ENCODE measurements around the gene YJEFN3.

YJEFN3 gene

DNA sequence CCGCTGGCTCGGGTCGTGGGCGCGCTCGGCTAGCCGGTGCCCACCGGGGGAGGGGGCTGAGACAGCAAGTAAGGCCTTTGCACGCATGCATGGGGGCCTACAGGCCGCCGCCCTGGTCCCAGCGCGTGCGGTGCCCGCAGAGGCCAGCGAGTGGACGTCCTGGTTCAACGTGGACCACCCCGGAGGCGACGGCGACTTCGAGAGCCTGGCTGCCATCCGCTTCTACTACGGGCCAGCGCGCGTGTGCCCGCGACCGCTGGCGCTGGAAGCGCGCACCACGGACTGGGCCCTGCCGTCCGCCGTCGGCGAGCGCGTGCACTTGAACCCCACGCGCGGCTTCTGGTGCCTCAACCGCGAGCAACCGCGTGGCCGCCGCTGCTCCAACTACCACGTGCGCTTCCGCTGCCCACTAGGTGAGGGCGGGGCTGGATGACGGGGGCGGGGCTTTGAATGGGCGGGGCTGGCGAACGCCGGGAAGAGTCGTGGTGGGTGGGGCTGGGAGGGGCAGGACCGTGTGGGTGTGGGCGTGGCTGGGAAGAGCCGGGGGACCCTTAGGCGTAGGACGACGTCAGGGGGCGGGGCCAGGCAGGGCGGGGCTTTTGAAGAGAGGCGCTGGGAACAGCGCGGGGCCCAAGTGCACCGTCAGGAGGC is 11.5 kb downstream of the YJEFN3 start:
- peak; percentile 73 for DNase-seq

DNA sequence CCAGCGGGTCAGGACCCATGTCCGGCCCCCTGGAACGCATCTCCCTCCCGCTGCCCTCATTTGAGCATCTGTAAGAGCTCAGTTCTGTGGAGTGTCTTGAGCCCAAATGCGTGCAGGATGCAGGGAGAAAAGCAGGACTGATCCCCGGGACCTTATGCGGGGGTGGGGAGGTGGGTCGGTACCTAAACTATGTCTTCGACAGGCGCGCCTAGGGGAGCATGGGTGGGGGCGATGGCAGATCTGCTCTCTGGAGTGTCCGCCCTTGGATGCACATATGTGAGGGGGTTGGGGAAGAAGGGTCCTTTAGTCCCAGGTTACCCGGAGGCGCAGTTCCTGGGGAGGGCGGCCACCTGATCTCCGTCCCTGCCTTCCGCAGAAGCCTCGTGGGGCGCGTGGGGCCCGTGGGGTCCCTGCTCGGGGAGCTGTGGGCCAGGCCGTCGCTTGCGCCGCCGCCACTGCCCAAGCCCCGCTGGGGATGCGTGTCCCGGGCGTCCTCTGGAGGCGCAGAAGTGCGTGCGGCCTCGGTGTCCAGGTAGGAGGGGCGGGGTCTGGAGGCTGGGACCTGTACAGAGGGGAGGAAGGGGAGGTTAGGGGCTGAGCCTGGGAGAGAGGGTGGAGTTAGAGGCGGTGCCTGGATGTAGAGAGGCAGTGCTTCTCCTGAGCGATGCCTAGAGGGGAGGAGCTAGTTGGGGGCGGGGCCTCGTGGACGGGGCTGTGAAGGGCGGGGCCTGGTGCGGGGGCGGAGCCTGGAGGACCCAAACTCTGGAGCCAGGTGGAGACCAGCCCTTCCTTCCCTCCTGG is 12.2 kb downstream of the YJEFN3 start:
- peak; percentile 68 for DNase-seq

DNA sequence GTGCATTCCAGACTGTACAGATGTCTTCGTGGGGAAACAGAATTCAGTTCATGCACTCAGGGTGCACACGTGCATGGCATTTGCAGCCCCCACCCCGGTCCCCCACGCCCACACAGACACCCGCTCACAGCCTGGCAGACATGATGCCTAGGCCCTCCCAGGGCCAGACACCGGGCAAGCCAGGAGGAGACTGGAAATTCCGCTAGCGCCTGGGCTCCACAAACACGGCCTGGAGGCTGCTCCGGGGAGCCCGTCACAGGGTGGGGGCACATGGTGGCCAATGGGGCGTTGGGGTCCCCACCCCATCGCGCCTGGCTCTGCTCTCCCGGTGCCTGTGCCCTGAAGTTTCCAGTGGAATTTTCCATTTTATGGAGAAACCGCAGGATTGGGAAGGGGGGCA is 12.9 kb downstream of the YJEFN3 start:
- no peak for DNase-seq

DNA sequence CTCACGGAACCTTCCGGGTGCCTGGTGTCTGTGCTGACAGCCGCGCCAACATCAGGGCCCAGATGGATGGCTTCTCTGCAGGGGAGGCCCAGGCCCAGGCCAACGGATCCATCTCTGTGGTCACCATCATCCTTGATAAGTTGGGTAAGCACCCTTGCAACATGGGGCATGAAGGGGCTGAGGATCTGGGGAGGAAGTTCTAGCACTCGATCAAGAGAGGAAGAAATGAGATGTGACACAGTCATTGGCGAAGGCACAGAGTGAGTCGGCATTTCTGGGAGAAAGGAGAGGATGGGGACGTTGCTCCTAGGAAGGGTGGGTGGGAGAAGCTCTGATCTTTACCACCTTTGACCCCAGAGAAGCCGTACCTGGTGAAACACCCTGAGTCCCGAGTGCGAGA is 13.8 kb downstream of the YJEFN3 start:
- no peak for DNase-seq

DNA sequence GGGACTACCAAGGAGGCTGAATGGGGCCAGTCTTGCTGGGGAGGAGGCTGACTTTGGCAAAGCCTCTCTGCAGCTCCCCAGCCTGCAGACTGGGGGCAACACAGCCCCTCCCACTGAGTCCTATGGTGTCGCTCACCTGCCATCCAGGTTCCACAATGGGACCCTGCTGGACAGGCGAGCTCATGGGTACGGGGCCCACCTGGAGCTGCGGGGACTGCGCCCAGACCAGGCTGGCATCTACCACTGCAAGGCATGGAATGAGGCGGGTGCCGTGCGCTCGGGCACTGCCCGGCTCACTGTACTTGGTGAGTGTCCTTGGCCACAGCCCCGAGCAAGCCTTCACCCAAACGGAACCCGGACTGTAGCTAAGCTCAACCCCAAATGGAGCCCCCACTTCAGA is 14.4 kb downstream of the YJEFN3 start:
- no peak for DNase-seq

DNA sequence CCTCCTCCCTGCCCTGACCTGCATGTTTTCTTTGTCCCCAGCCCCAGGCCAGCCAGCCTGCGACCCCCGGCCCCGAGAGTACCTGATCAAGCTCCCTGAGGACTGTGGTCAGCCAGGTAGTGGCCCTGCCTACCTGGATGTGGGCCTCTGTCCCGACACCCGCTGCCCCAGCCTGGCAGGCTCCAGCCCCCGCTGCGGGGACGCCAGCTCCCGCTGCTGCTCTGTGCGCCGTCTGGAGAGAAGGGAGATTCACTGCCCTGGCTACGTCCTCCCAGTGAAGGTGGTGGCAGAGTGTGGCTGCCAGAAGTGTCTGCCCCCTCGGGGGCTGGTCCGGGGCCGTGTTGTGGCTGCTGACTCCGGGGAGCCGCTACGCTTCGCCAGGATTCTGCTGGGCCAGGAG is 14.9 kb downstream of the YJEFN3 start:
- no peak for DNase-seq

DNA sequence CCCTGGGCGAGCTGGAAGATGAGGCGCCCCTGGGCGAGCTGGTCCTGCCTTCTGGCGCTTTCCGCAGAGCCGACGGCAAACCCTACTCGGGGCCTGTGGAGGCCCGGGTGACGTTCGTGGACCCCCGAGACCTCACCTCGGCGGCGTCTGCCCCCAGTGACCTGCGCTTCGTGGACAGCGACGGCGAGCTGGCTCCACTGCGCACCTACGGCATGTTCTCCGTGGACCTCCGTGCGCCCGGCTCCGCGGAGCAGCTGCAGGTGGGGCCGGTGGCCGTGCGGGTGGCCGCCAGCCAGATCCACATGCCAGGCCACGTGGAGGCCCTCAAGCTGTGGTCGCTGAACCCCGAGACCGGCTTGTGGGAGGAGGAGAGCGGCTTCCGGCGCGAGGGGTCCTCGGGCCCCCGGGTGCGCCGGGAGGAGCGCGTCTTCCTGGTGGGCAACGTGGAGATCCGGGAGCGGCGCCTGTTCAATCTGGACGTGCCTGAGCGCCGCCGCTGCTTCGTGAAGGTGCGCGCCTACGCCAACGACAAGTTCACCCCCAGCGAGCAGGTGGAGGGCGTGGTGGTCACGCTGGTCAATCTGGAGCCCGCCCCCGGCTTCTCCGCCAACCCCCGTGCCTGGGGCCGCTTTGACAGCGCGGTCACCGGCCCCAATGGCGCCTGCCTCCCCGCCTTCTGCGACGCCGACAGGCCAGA is 15.7 kb downstream of the YJEFN3 start:
- no peak for DNase-seq

DNA sequence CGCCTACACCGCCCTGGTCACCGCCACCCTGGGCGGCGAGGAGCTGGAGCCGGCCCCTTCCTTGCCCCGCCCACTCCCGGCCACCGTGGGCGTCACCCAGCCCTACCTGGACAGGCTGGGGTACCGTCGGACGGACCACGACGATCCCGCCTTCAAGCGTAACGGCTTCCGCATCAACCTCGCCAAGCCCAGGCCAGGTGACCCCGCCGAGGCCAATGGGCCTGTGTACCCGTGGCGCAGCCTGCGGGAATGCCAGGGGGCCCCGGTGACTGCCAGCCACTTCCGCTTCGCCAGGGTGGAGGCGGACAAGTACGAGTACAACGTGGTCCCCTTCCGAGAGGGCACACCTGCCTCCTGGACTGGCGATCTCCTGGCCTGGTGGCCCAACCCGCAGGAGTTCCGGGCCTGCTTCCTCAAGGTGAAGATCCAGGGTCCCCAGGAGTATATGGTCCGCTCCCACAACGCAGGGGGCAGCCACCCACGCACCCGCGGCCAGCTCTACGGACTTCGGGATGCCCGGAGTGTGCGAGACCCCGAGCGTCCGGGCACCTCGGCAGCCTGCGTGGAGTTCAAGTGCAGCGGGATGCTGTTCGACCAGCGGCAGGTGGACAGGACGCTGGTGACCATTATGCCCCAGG is 16.4 kb downstream of the YJEFN3 start:
- DNase-seq: no peak

DNA sequence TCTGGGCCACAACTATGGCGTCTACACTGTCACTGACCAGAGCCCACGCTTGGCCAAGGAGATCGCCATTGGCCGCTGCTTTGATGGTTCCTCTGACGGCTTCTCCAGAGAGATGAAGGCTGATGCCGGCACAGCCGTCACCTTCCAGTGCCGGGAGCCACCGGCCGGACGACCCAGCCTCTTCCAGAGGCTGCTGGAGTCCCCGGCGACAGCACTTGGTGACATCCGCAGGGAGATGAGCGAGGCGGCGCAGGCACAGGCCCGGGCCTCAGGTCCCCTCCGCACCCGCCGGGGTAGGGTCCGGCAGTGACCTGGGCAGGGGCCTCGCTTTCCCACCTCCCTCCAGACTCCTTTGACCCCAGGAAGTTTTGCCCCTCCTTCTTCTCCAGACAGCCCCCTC is 17.0 kb downstream of the YJEFN3 start:
- DNase-seq: no peak

DNA sequence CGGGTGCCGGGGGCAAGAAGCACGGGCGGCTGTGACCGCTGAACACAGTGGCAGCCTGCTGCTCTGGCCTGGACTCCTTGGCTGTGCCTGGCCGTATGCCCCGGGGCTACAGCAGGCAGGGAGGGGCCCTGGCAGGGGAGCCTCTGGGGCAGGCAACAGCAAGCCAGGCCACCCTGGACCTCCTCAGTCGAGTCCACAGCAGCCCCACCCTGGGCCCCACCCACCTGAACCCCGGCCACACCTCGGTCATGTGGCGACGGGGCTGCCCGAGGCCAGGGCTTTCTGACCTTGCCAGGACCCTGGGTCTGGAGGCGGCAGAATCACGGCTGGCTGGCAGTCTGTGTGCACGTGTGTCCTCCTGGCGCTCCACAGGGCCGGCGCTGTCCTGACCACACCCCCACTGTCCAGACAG is 18.0 kb downstream of the YJEFN3 start:
- DNase-seq: no peak

DNA sequence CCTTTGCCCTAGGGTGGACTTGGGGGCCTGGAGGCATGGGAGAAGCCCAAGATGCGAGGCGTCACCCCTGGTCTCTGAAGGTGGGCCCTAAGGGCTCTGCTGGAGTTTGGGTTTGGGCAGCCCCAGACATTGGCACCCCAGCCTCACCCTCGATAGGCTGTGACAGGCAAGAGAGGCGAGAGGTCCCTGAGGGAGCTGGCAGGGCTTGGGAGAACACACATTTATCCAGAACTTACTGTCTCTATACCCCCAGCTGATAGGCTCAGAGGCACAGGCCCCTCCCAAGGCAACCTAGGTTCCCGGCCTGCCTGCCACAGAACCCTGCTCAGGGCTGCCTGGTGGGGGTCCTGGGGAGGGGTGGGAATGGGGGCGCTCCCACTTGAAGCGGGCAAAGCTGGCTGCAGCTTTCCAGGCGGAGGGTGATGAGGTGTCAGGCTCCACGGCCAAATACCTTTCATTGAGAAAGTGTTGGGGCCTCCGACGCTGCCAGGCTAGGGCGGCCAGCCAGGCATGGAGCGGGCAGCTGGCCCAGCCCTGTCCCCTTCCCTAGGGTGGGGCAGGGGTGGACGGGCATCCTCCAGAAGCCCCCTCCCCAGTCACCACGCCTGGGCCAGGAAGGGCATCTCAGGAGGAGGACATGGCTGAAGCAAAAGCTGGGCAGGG is 19.1 kb downstream of the YJEFN3 start:
- no peak for DNase-seq

DNA sequence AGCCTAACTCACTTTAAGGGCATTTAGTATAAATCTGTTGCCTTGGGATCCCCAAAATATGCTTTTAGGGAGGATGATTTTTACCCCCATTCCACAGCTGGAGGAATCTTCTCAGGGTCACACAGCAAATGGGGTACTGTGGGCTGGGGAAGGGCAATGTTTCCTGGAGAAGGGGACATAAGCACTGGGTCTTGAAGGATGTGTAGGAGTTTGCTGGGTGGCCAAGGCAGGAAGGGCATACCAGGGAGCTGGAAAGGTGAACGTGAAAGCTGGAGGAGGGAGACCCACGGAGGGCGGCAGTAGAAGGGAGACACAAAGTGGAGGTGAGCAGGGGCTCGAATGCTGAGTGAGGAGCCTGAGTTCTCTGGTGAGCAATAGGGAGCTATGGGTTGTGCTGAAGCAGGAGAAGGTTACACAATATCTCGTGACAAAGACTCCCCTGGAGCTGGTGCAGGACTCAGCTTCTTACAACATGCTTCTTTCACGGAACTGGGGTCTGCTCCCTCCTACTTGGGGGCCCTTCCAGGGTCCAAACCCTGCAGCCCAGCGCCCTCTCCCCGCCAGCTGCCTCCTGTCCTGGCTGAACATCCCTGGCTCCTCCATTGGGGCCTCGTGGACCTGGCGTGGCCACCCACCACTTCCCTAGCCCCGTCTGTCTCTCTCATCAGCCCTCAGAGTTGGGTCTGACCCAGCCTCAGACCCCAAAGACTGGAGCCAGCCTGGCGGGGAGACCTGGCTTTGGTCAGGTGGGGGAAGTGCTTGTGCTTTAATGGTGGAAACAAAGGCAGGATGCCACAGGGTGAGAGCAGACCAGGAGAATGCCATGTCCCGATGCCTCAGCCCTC is 20.4 kb downstream of the YJEFN3 start:
- DNase-seq: no peak

DNA sequence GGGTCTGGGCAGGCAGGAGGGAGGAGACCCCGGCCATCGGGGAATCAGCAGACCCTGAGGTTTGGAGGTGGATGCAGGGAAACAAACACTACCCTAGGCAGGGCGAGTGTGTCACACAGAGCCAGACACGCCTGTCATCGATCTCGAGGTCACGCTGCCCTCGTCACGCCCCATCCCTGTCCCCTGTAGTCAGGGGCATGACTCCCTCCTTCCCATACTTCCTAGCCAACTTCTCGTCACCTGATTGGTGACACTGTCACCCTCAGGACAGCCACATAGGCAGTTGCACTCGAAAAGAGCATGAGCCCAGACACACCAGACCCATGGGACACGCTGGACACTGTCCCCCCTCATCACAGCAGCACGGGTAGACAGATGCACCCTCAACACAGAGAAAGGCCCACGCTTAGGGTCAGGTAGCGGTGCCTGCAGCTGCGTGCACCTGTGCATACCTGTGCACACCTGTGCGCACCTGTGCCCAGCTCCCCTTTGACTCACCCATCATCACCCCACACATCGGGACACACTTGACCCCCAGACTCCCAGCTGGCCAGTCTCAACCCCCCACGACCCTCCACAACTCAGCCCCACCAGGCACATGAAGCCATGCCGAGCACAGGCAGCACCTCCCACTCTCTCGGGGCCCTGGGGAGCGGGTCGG is 21.2 kb downstream of the YJEFN3 start:
- DNase-seq: no peak

DNA sequence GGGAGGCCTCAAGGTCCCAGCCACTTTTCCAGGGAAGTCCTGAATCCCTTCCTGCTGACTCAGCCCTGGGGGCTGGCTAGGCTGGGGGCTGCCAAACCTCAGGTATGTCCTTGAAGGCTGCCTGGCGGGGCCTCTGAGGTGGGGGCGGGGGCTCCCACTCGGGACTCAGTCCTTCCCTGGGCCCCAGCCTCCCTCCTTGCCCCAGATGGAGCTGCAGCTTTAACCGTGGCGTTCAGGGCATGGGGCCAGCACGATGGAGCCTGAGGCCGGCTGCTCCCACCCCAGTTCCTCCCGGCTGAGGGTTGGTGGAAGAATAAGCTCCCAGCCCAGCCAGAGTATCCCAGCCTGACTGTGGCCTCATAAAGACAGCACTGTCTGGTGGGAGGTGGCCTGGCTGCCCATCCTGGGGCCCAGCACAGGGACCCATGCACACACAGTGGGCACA is 21.8 kb downstream of the YJEFN3 start:
- no peak for DNase-seq

DNA sequence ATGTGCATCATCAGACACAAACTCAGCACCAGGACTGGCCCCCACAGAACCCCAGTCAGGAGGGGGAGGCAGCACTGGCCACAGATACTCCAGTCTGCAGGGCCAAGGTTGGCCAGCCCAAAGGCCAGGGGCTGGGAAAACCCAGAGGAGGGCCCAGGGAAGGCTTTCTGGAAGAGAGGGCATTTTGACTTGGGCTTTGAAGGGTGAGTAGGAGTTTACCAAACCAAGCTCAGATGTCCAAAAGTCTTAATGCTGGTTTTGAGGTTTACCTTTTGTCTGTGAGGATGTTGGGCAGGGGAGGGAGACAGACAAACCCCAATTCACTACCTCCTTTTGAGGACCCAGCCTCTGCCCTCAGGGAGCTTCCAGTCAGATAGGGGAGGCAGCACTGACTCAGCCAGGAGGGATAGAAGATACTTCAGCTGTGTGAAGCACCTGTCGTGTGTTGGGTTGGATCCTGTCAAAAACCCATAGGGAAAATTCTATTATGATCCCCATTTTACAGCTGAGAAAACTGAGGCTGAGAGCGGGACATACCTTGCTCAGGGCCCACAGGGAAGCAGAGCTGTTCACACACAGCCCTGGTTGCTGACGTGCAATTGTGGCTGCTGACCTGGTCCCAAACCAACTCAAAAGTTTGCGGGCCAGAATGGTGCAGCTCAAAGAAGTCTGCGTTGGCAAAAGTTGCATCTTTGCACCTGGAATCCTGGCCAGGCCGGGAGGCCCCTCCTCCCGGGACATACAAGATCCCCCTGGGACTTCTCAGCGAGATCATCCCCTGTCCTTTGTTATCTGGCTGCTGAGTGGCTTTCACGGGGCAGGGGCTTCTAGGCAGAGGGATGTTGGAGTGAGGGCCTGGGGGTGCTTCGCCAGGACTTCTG is 22.5 kb downstream of the YJEFN3 start:
- no peak for DNase-seq

DNA sequence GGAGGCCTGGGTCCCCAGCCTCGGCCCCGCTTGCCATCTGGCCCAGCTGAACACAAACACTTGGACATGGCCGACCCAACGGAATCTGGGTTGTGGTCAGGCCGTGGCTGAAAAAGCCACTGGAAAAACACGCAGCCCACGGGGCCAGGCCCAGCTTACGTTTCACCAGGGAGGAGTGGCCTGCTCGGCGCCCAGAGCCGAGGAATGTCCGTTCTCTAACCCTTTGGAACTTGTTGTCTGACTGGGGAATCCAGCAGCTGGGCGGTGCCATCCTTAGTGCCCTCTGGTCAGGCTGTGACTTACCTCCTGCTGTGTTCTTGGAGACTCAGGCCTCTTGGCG is 23.1 kb downstream of the YJEFN3 start:
- no peak for DNase-seq

DNA sequence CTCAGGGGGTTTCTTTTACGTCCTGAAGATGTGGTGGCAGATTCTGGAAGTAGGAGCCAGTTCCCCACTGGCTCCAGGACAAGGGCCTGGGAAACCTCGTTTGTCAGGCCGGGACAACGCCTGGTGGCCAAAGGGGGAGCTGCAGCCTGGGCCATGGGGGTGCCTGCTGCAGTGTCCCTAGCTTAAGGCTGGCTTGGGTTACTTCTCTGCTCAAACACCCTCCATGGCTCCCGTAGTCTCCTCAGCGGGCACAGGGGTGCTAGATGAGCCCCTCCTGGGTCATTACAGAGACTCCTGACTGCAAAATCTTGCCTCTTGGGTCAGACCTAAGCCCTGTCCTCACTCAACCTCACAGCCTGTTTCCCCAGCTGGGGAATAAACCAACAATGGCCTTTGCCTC is 24.1 kb downstream of the YJEFN3 start:
- DNase-seq: no peak

DNA sequence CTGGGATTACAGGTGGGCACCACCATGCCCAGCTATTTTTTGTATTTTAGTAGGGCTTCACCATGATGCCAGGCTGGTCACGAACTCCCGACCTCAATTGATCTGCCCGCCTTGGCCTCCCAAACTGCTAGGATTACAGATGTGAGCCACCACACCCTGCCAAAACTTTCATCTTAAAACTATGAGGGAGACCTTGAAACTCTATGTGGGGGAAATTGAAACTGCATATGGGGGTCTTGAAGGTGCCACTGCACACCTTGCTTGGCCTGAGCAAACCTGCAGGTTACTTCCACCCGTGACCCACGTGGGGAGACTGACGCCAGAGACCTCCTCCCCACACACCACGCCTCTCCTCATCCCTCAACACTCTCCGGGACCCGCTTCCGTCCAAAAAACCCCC is 25.0 kb downstream of the YJEFN3 start:
- DNase-seq: no peak

DNA sequence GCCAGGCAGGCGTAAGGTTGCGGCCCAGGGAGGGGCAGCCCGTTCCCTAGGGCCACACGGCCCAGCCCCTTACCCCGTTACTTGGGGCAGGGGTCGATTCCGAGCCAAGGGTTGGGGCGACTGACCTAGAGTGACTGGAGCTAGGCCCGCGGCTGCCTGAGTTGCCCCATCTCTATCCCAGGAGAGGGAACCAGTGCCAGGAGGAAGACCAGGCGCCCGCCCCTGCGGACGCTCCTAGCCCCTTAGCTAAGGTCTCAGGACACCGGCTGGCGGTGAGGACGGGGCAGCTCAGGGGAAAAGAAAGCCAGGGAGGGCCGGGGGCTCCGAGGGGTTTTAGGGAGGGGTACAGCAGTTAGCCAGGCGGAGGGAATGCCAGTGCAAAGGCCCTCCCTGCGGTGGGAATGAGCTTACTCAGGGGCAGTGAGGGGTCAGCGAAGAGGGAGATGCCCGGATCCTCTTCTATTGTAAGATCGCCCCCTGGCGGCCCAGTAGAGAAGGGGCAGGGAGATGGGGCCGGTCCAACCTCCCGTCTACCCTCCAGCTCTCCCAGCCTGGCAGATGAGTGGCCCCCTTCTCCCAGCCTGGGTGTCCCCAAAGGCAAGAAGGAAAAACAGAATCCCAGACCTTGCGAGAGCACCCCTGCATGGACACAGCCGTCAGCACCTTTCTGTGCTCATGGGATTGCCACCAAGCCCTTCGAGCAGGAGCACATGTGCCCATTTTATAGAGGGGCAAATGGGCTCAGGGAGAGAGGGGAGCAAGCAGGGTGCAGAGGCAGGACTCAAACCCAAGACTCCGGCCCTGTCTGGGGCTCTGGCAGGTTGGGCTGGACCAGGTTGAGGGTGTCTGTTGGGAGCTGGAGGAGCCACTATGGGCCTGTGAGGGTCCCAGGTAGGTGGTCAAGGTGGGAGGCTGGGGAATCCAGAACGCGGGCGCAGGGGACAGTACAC is 25.6 kb downstream of the YJEFN3 start:
- peak; percentile 65 for DNase-seq
